OCI-LY7 (cell line): ENCODE results near the gene TOGARAM1. TPM values are rescaled to one million over a fixed set of nuclear protein-coding genes. Genes with fewer than 3 reads are reported as not detected.

Experiments used
- BruUV-seq: library from RNA; stranded (reverse); fragments of 400-500 nt; replicated peaks from 2 replicates; lab custom pipeline; 2021; lab: Mats Ljungman, UMichigan
- CTCF ChIA-PET: fragments of 300-600 bp; sonication (Branson Sonifier 250); formaldehyde crosslinking; loops from one replicate; lab custom pipeline; 2022; ENCODE audit warnings: antibody characterized with exemption; ENCODE audit not compliant: unreplicated experiment; lab: Charles Lee
- POLR2A ChIA-PET: fragments of 300-600 bp; sonication (Branson Sonifier 250); formaldehyde crosslinking; loops from one replicate; lab custom pipeline; 2022; ENCODE audit warnings: antibody characterized with exemption; lab: Charles Lee
- DNase-seq: peaks from one replicate; pipeline ENCODE4 v3.0.0-alpha.2; 2015; ENCODE audit warnings: low spot score
- H2AFZ ChIP-seq: fragments of 200-600 bp; sonication (generic), shearing (Covaris generic); 2 replicates; pipeline ENCODE4 v1.6.1; 2014; ENCODE audit warnings: mild to moderate bottlenecking, antibody characterized with exemption, low read length, moderate library complexity
- H3K27ac ChIP-seq: fragments of 200-600 bp; sonication (generic); 2 replicates; pipeline ENCODE4 v1.5.1; 2014; ENCODE audit warnings: mixed run types, low read depth, mild to moderate bottlenecking, moderate library complexity, low read length, inconsistent platforms; ENCODE audit not compliant: poor library complexity, severe bottlenecking
- H3K36me3 ChIP-seq: fragments of 200-600 bp; sonication (generic); 2 replicates; pipeline ENCODE4 v1.6.1; 2014; ENCODE audit warnings: mild to moderate bottlenecking, antibody characterized with exemption, low read length, moderate library complexity, mixed read lengths; ENCODE audit not compliant: insufficient read depth
- H3K4me1 ChIP-seq: fragments of 200-600 bp; sonication (generic); 2 replicates; pipeline ENCODE4 v1.5.1; 2014; ENCODE audit warnings: mild to moderate bottlenecking, low read length; ENCODE audit not compliant: insufficient read depth, poor library complexity, severe bottlenecking
- H3K4me2 ChIP-seq: fragments of 200-600 bp; sonication (generic); 2 replicates; pipeline ENCODE4 v1.6.1; 2014; ENCODE audit warnings: mild to moderate bottlenecking, low read length
- H3K4me3 ChIP-seq: fragments of 200-600 bp; sonication (generic); 2 replicates; pipeline ENCODE4 v1.5.1; 2014; ENCODE audit warnings: mild to moderate bottlenecking, low read depth, low read length; ENCODE audit not compliant: poor library complexity, severe bottlenecking
- H3K79me2 ChIP-seq: fragments of 200-600 bp; sonication (generic); 2 replicates; pipeline ENCODE4 v1.6.1; 2016; ENCODE audit warnings: low read depth, mild to moderate bottlenecking, low read length, moderate library complexity, mixed read lengths; ENCODE audit not compliant: insufficient read depth
- H3K9me2 ChIP-seq: fragments of 200-600 bp; sonication (generic); 2 replicates; pipeline ENCODE4 v1.6.1; 2016; ENCODE audit warnings: mild to moderate bottlenecking, low read length, mixed read lengths; ENCODE audit not compliant: insufficient read depth
- H3K9me3 ChIP-seq: fragments of 200-600 bp; sonication (generic); 2 replicates; pipeline ENCODE4 v1.6.1; 2014; ENCODE audit warnings: mild to moderate bottlenecking, mixed run types, low read length, mixed read lengths
- H4K20me1 ChIP-seq: fragments of 200-600 bp; sonication (generic); 2 replicates; pipeline ENCODE4 v1.6.1; 2014; ENCODE audit warnings: mild to moderate bottlenecking, antibody characterized with exemption, low read length, moderate library complexity, mixed read lengths; ENCODE audit not compliant: insufficient read depth
- CTCF ChIP-seq: fragments of 200-600 bp; sonication (generic); conservative IDR thresholded peaks from 2 replicates; pipeline ENCODE4 v1.5.1; 2014; ENCODE audit warnings: mild to moderate bottlenecking, antibody characterized with exemption, low read length, moderate library complexity, mixed read lengths
- EZH2phosphoT487 ChIP-seq: fragments of 200-600 bp; sonication (generic); IDR thresholded peaks from 2 replicates; pipeline ENCODE4 v1.6.1; 2018; ENCODE audit warnings: low read depth, borderline replicate concordance, mild to moderate bottlenecking, mixed run types, antibody characterized with exemption, low read length, moderate library complexity, mixed read lengths
- intact Hi-C: fragments of 100-400 bp; cut with micrococcal nuclease; formaldehyde crosslinking; loops from one replicate; pipeline ENCODE4 v1.10.0; 2022; ENCODE audit not compliant: unreplicated experiment
- total RNA-seq, 2 experiments: library from RNA; depleted of rRNA in 1 of 2; stranded (reverse); fragments of >200 nt in 1 of 2; shearing (Covaris generic) in 1 of 2; gene quantifications; 2 replicates each; pipeline ENCODE4 v1.2.3, GENCODE V29; 2014 to 2022

TOGARAM1 gene
- total RNA-seq, 2 experiments from 2014 or later: 11.4 to 11.6 TPM

DNA sequence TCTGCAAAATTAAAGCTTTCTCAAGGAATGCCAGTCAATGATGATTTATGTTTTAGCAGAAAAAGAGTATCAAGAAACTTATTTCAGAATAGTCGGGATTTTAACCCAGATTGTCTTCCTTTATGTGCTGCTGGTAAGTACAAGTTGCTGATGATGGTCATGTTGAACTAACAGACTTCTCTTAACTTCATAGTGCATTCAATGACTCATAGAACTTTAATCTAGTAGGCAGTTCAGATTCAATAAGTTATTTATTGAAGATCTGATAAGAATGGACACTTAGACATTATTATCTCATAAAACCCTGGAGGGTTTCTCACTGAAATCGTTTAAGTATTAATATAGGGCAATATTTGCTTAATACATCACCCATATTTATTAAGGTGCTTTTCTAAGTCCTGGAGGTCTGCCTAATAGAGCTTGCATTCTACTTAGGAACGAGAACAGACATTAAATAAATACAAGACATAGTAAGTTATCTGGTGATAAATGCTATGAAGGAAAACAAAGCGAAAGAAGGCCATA, 33.8 kb downstream of the TOGARAM1 start:
- CTCF ChIA-PET: no interaction called here
- no peak overlapping the region for H3K27ac ChIP-seq
- no peak overlapping the region for H3K4me2 ChIP-seq
- H3K36me3 ChIP-seq: peaks cover 30% of the 10 kb centered on the region
- TF ChIP-seq EZH2phosphoT487: no peak
- TF ChIP-seq CTCF: no peak
- H3K9me3 ChIP-seq: no peaks in the 10 kb centered on the region
- no peak overlapping the region for H2AFZ ChIP-seq
- no TSS peak for BruUV-seq
- POLR2A ChIA-PET: no interaction called here
- no peaks in the 10 kb centered on the region for H3K4me1 ChIP-seq
- no peak overlapping the region for H3K4me3 ChIP-seq
- intact Hi-C loops: no loop called here
- H4K20me1 ChIP-seq: no peaks in the 10 kb centered on the region
- no peaks in the 10 kb centered on the region for H3K9me2 ChIP-seq
- H3K79me2 ChIP-seq: peaks cover 34% of the 10 kb centered on the region
- DNase-seq: no peak

GRCh38 chr14:45003924-45004323, 41.9 kb downstream of the TOGARAM1 start:
- H3K9me2 ChIP-seq: no peaks in the 10 kb centered on the region
- no TSS peak for BruUV-seq
- CTCF ChIA-PET: no interaction called here

More at GRCh38 chr14:45003924-45004323, 41.9 kb downstream of the TOGARAM1 start:
- Histone ChIP-seq H3K4me3 (no peak overlapping the region), H4K20me1 (no peaks in the 10 kb centered on the region), H3K9me3 (no peaks in the 10 kb centered on the region), H3K36me3 (peaks cover 24% of the 10 kb centered on the region; the same call in 1 of the 2 replicates), H3K4me2 (no peak overlapping the region), H3K4me1 (no peaks in the 10 kb centered on the region), H3K79me2 (no peaks in the 10 kb centered on the region), H2AFZ (no peak overlapping the region), H3K27ac (no peak overlapping the region)
- intact Hi-C loops: no loop called here
- TF ChIP-seq CTCF: no peak
- no peak for TF ChIP-seq EZH2phosphoT487
- POLR2A ChIA-PET: interaction anchor here (0.6 kb wide), 1 partner anchor 56 kb away, joined by 4 read pairs; no protein-coding TSS in a partner anchor
- no peak for DNase-seq
